GM23338 (cell line): ENCODE results near the gene JAG1. TPM values are rescaled to one million over a fixed set of nuclear protein-coding genes. Genes with fewer than 3 reads are reported as not detected.
A peak's percentile ranks its signal among the peaks of the same experiment; 100 is the strongest.

Source experiments
- ATAC-seq: fragments of 200-7000 bp; cut with Tn5 transposase; 3 replicates; pipeline ENCODE4 v1.9.1; 2020
- DNase-seq: peaks from one replicate; pipeline ENCODE4 v3.0.0-alpha.2; 2015; ENCODE audit warnings: low spot score
- H2AFZ ChIP-seq: fragments of 200-600 bp; sonication (generic); 2 replicates; pipeline ENCODE4 v1.8.0; 2016; ENCODE audit warnings: antibody characterized with exemption, mild to moderate bottlenecking, moderate library complexity
- H3F3A ChIP-seq: fragments of 200-600 bp; sonication (generic); replicated peaks from 2 replicates; pipeline ENCODE4 v1.8.0; 2017; ENCODE audit warnings: antibody characterized with exemption, mixed run types, low read depth
- H3K27ac ChIP-seq: fragments of 200-600 bp; sonication (generic); 2 replicates; pipeline ENCODE4 v1.6.1; 2016; ENCODE audit warnings: low read depth
- H3K27me3 ChIP-seq: fragments of 200-600 bp; sonication (generic); 2 replicates; pipeline ENCODE4 v1.8.0; 2016; ENCODE audit warnings: mild to moderate bottlenecking, mixed run types, moderate library complexity; ENCODE audit not compliant: insufficient read depth
- H3K36me3 ChIP-seq: fragments of 200-600 bp; sonication (generic); 2 replicates; pipeline ENCODE4 v1.8.0; 2016; ENCODE audit warnings: mild to moderate bottlenecking; ENCODE audit not compliant: insufficient read depth
- H3K4me1 ChIP-seq: fragments of 200-600 bp; sonication (generic); 2 replicates; pipeline ENCODE4 v1.8.0; 2016; ENCODE audit warnings: mild to moderate bottlenecking, moderate library complexity; ENCODE audit not compliant: insufficient read depth
- H3K4me2 ChIP-seq: fragments of 200-600 bp; sonication (generic); 2 replicates; pipeline ENCODE4 v1.7.1; 2017; ENCODE audit warnings: mixed run types
- H3K4me3 ChIP-seq: fragments of 200-600 bp; sonication (generic); 2 replicates; pipeline ENCODE4 v1.6.1; 2016; ENCODE audit warnings: mixed run types
- H3K79me2 ChIP-seq: fragments of 200-600 bp; sonication (generic); replicated peaks from 2 replicates; pipeline ENCODE4 v1.8.0; 2017; ENCODE audit warnings: mild to moderate bottlenecking; ENCODE audit not compliant: insufficient read depth
- H3K9me2 ChIP-seq: fragments of 200-600 bp; sonication (generic); 2 replicates; pipeline ENCODE4 v1.8.0; 2017; ENCODE audit not compliant: insufficient read depth
- H4K20me1 ChIP-seq: fragments of 200-600 bp; sonication (generic); replicated peaks from 2 replicates; pipeline ENCODE4 v1.8.0; 2017; ENCODE audit warnings: mild to moderate bottlenecking; ENCODE audit not compliant: insufficient read depth
- H3K27ac Mint-ChIP-seq: 2 replicates; pipeline ENCODE4 v1.8.0; 2020; ENCODE audit warnings: inconsistent platforms, mild to moderate bottlenecking, moderate library complexity, mixed read lengths
- H3K27me3 Mint-ChIP-seq: 3 replicates; pipeline ENCODE4 v1.8.0; 2022; ENCODE audit warnings: low read depth, mild to moderate bottlenecking, moderate library complexity, mixed read lengths, inconsistent platforms; ENCODE audit not compliant: insufficient read depth, poor library complexity
- H3K36me3 Mint-ChIP-seq: 3 replicates; pipeline ENCODE4 v1.8.0; 2021; ENCODE audit warnings: low read depth, mild to moderate bottlenecking, inconsistent platforms, moderate library complexity, mixed read lengths
- H3K4me1 Mint-ChIP-seq: 3 replicates; pipeline ENCODE4 v1.8.0; 2020; ENCODE audit warnings: mild to moderate bottlenecking, inconsistent platforms, mixed read lengths
- H3K4me3 Mint-ChIP-seq: 3 replicates; pipeline ENCODE4 v1.8.0; 2021; ENCODE audit warnings: moderate library complexity, mild to moderate bottlenecking, inconsistent platforms, mixed read lengths
- H3K9me3 Mint-ChIP-seq: 3 replicates; pipeline ENCODE4 v1.8.0; 2020; ENCODE audit warnings: moderate library complexity, mild to moderate bottlenecking, inconsistent platforms, mixed read lengths
- CTCF ChIP-seq, 2 experiments: fragments of 200-600 bp in 1 of 2; sonication (generic) in 1 of 2; conservative IDR thresholded peaks; 2 replicates each; pipeline versions ENCODE4 v1.5.1 to v1.6.1; 2016 to 2017; ENCODE audit warnings: antibody characterized with exemption in 2 of 2, low read depth in 2 of 2, mild to moderate bottlenecking in 2 of 2, moderate library complexity in 1 of 2
- EZH2 ChIP-seq: fragments of 200-600 bp; sonication (generic); IDR thresholded peaks from one replicate; pipeline ENCODE4 v1.8.0; 2017; ENCODE audit warnings: antibody characterized with exemption, mild to moderate bottlenecking, low read depth; ENCODE audit not compliant: unreplicated experiment
- POLR2AphosphoS5 ChIP-seq: IDR thresholded peaks from 2 replicates; pipeline ENCODE4 v1.6.1; 2016; ENCODE audit warnings: antibody characterized with exemption, low read depth
- REST ChIP-seq: IDR thresholded peaks from one replicate; pipeline ENCODE4 v1.6.1; 2018; ENCODE audit warnings: antibody characterized with exemption; ENCODE audit not compliant: unreplicated experiment
- STAT1 ChIP-seq: IDR thresholded peaks from one replicate; pipeline ENCODE4 v1.6.1; 2016; ENCODE audit warnings: antibody characterized with exemption; ENCODE audit not compliant: unreplicated experiment
- ZNF331 ChIP-seq: fragments of 250-450 bp; sonication (Bioruptor Pico); IDR thresholded peaks from 2 replicates; pipeline ENCODE4 v1.5.0; 2020; ENCODE audit warnings: low read depth, mild to moderate bottlenecking, moderate library complexity
- ZNF462 ChIP-seq: fragments of 250-450 bp; sonication (Bioruptor Pico); IDR thresholded peaks from 2 replicates; pipeline ENCODE4 v1.5.0; 2020; ENCODE audit warnings: mild to moderate bottlenecking, moderate library complexity
- polyA plus RNA-seq: library from polyadenylated mRNA; unstranded; fragments of >200 nt; fragmentation: Nextera tagmentation; extraction: Ambion mirVana; gene quantifications from 2 replicates; pipeline ENCODE4 v1.2.1, GENCODE V29; 2016
- total RNA-seq: library from RNA; depleted of rRNA; stranded (reverse); fragments of >200 nt; shearing (Covaris generic); gene quantifications from 2 replicates; pipeline ENCODE4 v1.2.3, GENCODE V29; 2014

Gene JAG1
- total and polyA plus RNA-seq, 2 experiments from 2014 or later = 9.7 to 46.5 TPM

GRCh38 chr20:10671221-10671918, 2.4 kb downstream of the JAG1 start:
- Mint-ChIP-seq H3K36me3 (peaks cover 34% of the 10 kb centered on the region), H3K9me3 (no peaks in the 10 kb centered on the region), H3K4me3 (peak overlapping the region; percentile 91), H3K27me3 (peaks cover 20% of the 10 kb centered on the region), H3K4me1 (peaks cover 62% of the 10 kb centered on the region), H3K27ac (peak overlapping the region; percentile 72)
- H3K27me3 ChIP-seq = peaks cover 8% of the 10 kb centered on the region; the same call in 1 of the 2 replicates
- H3K4me2 ChIP-seq = peak overlapping the region; percentile 99
- no peaks in the 10 kb centered on the region for H3K36me3 ChIP-seq
- peak overlapping the region; percentile 92 for H3K4me3 ChIP-seq
- H3F3A ChIP-seq = 0 out of 2 replicates have a peak, but pooled peaks cover 5% of the 10 kb centered on the region
- TF ChIP-seq STAT1 (no peak), CTCF (conservative IDR thresholded peaks at IDR 0.05; ENCODE audit: low read depth in 2 of 2) (peak; percentile 55 to 68)
- peak; percentile 85 for DNase-seq
- H3K4me1 ChIP-seq = peaks cover 53% of the 10 kb centered on the region
- no peak overlapping the region for H3K27ac ChIP-seq
- peaks cover 66% of the 10 kb centered on the region for H3K79me2 ChIP-seq
- peak; percentile 33 for ATAC-seq
- no peaks in the 10 kb centered on the region for H3K9me2 ChIP-seq
- H4K20me1 ChIP-seq = no peaks in the 10 kb centered on the region
- no peak overlapping the region for H2AFZ ChIP-seq

- Histone ChIP-seq H3K27me3 (peaks cover 8% of the 10 kb centered on the region; the same call in 1 of the 2 replicates), H3K4me3 (peak overlapping the region; percentile 92), H3K9me2 (no peaks in the 10 kb centered on the region), H3F3A (0 out of 2 replicates have a peak, but pooled peaks cover 5% of the 10 kb centered on the region), H3K79me2 (peaks cover 73% of the 10 kb centered on the region), H3K36me3 (no peaks in the 10 kb centered on the region), H2AFZ (no peak overlapping the region), H4K20me1 (no peaks in the 10 kb centered on the region), H3K27ac (no peak overlapping the region), H3K4me2 (peak overlapping the region; percentile 99), H3K4me1 (peaks cover 59% of the 10 kb centered on the region)
- H3K4me1 Mint-ChIP-seq = peaks cover 65% of the 10 kb centered on the region
- H3K27ac Mint-ChIP-seq = peak overlapping the region; percentile 44
- H3K27me3 Mint-ChIP-seq = peaks cover 18% of the 10 kb centered on the region
- ATAC-seq (no peak), DNase-seq (no peak)
- H3K9me3 Mint-ChIP-seq = no peaks in the 10 kb centered on the region
- H3K4me3 Mint-ChIP-seq = peak overlapping the region; percentile 91
- peaks cover 39% of the 10 kb centered on the region for H3K36me3 Mint-ChIP-seq
- no peak for TF ChIP-seq ZNF462 (CRISPR knock-in tag)
- TF ChIP-seq STAT1 = no peak
- TF ChIP-seq ZNF331 (CRISPR knock-in tag) = no peak
- no peak for TF ChIP-seq EZH2
- TF ChIP-seq REST = no peak
- TF ChIP-seq POLR2AphosphoS5 = no peak
These were observed 3.1 kb downstream of the JAG1 start for GRCh38 chr20:10670501-10671220.
